ENCODE results near the gene PRXL2A. TPM values are rescaled to one million over a fixed set of nuclear protein-coding genes. Genes with fewer than 3 reads are reported as not detected.
A peak's percentile ranks its signal among the peaks of the same experiment; 100 is the strongest.
"Not testable (repeated sequence)": the region's sequence is repeated elsewhere in the genome, so short reads cannot be mapped to it uniquely, and the experiment has no call there.

Gene PRXL2A
- total RNA-seq, 1 experiment from 2014 or later: 8.6 TPM

- no peak for DNase-seq (ENCODE audit: low spot score)
Observed at GRCh38 chr10:80411267-80411668, 2.9 kb downstream of the PRXL2A start.

DNA sequence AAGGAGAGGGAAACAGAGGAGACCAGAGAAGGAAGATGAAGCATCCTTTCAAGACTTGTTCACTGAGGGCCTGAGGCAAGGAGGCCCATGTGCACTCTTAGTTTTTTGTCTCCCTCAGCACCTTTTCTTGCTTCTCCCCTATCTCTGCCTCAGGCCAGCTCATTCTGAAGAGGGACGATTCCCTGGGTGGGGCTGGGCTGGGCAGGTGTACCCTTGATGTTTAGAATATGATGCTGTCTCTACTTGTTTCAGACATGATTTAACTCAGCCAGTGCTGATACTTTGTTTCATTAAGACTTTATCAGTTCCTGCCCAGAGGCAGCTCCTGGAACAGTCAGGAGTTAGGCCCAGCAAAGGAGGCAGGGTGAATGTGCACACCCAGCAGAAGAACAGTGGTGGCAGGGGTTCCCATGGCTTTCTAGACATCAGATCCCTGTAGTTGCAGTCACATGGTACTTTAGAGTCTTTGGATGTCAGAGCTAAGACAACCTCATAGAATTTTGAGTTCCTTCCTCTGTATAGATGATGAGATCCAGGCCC lies 3.4 kb downstream of the PRXL2A start:
- DNase-seq (ENCODE audit: low spot score): no peak

DNA sequence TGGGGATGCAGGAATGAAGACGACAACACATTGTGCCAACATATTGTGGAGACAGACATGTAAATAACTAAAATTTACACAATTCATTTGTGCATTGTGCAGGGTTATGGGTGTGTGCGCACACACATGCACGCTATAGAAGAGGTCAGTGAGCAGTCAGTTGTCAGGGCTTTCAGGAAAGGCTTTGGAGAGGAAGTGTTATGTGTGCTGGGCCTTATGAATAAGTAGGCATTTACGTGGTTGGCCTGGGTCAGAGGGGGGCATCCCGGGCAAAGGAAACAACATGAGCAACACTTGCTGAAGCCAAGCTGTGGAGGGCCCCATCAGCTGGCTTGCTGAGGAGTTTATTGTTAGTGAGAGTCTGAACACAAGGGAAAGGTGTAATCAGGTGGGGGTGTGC lies 4.1 kb downstream of the PRXL2A start:
- DNase-seq (ENCODE audit: low spot score): no peak

- no peak for DNase-seq (ENCODE audit: low spot score)
Observed at GRCh38 chr10:80413271-80413996, 5.1 kb downstream of the PRXL2A start.

DNA sequence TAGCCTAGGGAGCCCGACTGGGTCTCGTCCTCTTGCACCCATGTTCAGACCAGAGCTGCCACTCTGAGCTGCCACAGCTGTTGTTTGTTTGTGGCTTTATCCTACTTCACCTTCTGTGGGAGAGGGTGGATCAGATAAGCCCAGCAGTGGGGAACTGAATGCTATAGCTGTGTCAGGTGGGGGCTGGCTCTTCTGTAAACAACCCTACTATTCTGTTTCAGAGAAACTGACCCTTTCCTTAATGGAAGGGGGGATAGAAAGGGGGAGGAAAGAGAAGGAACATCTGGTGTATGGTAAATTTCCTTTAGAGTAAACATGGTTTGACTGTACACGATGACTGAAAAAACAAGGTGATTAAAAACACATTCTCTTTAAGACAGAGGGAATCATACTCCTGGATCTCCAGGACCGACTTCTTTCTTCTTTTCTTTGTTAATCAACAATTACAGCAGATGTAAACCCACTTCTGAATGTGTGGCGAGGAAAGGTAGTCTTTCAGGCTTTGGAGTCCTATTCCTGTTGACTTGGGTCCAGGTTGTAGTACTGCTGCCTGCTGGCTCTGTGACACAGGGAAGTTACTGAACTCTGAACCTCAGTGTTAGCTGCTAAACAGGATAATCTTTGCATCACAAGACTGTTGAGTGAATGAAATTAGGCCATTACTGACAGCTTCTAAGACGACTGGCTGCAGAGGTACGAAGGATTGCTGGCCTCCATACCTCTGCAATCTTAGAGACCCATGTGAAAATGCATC lies 6.0 kb downstream of the PRXL2A start:
- DNase-seq (ENCODE audit: low spot score): no peak

DNA sequence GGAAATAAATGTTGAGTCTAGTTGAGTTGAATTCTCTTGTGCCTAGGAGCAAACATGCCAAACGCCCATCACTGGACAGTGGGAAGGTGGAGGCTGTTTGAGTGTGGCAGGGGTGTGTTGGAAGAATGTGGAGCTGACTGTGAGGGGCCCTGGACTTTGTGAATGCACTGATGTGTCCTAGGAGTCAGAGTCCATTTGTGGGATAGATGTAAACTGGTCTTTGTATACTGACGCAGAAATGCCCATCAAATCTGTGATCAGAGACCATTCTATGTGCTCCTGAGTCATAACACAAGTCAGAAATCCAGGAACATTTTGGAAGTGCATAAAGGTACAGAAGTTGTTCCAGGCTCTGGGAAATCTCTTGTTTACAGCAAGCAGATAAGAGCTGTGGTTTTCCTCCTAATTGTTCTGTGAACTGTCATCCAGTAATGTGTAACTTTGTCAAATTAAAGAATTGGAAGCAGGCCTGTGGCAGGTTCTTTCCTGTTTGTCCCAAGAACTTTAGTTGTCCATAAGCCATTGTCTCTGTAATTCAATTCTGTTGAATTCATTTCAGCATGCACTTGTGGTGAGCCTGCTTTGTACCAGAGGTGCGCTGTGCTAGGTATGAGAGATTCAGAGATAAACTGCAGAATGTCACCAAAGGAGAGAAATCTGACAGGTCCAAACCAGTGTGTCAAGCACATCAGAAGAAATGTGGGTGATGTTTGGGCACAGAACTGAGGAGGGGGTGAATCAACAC lies 7.6 kb downstream of the PRXL2A start:
- DNase-seq (ENCODE audit: low spot score): no peak

GRCh38 chr10:80416479-80417098 lies 8.2 kb downstream of the PRXL2A start:
- DNase-seq (ENCODE audit: low spot score): no peak

DNA sequence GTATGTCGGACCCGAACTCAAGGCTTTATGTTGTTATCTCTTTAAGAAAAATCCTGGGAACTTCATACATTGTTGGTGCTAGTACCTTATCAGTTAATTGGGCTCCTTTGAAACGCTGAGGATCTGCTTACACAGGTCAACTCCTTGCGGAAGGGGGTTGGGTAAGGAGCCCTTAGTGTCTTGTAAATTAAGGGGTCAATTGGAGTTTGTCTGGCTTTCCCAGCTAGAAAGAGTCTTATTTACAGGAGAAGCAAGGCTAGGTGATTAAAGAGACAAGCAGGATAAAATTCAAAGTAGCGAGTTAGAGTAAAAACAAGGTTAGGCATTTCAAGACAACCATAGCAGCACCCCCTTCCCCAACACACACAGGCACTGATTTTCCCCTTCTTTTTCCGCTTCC lies 8.9 kb downstream of the PRXL2A start:
- not testable (repeated sequence) for DNase-seq (ENCODE audit: low spot score)

DNA sequence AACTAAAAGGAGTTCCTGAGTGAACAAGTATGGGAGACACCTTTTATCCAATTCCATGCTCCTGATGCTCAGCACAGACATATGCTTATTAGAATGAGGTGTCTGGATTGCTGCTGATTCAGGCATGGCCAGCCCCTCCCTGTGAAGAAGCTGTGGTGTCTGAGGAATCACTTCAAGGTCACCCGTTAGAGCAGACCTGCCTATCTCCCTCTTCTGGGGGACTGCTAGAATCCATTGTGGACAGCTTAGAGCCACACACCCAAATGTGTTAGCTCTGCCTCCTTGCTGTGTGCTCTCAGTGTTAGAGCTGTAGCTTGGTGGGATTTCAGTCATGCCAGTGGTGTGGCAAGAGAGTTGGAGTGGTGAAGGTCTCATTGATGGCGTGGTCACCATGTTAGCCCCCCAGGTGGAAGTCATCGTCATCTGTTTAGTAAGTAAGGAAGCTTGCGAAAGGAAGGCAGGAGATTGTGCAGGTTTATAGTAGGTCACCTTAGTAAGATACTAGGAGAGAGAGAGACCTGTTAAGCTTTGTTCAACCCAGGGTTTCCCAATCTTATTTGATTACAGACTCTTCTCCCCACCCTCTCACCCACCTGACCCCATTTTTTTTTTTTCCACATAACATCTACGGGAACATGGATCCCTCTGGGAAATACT lies 12.8 kb downstream of the PRXL2A start:
- DNase-seq (ENCODE audit: low spot score): no peak

DNA sequence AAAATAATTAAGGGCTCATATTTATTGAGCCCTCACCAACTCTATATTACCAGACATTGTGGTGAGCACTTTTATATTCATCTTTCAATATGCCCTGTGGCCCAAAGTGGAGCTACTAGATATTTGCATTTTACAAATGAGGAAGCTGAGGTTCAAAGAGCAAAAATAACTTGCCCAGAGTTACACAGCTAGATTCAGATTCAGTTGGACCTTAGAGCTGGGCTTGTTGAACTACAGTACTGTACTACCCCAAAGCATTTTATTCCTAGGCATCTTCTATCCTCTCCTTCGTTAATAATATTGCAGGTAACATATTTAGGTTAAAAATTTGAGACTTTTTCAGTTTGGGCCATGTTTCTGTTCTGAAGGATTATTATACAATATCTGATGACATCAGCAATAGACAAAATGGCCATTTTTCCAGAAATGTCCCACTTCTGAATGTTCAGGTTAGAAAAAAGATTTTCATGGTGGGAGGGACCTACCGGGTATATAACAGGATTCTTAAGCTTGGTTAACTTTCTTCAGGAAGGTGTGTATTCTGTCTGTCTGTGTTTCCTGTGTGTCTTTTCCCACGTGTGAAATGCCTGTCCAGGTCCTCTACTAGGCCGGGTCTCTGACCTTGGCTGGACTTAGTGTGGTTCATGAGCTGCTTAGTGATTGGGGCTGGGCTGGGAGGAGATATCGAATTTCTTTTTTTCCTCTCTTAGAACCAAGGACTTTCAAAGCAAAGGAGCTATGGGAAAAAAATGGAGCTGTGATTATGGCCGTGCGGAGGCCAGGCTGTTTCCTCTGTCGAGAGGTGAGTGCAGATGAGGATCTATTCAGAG lies 13.6 kb downstream of the PRXL2A start:
- DNase-seq (ENCODE audit: low spot score): no peak

DNA sequence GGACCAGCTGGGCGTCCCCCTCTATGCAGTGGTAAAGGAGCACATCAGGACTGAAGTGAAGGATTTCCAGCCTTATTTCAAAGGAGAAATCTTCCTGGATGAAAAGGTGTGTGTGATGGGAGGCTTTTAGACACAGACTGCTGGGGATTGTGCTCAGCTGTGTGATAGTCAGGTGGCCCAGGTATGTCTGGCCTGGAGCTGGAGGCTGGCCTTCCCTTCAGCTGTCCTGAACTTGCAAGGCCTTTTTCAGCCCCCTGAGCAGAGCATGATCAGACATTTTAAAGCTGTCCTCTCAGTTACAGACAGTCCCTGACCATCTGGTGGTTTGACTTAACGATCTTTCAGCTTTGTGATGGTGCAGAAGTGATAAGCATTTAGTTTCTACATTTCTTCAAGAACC lies 17.6 kb downstream of the PRXL2A start:
- no peak for DNase-seq (ENCODE audit: low spot score)

DNA sequence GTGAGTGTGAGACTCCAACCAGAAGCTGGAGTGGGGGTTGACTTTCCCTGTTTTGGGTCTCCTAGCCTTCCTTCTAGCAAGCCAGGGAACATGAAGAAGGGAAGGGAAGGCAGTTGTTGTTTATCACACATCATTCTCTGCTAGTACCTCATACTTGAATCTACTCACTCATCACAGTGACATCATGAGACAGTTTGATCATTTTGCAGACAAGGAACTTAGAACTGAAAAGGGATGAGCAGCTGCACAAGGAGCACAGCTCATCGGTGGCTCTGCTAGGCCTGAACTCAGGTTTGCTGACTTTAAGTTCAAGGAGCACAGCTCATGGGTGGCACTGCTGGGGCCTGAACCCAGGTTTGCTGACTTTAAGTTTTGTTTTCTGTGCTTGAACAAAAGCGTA lies 19.2 kb downstream of the PRXL2A start:
- DNase-seq (ENCODE audit: low spot score): no peak

GRCh38 chr10:80429521-80429973 lies 21.2 kb downstream of the PRXL2A start:
- peak; percentile 92 for DNase-seq (ENCODE audit: low spot score)

GRCh38 chr10:80433134-80433533 lies 24.8 kb downstream of the PRXL2A start:
- DNase-seq (ENCODE audit: low spot score): no peak

GRCh38 chr10:80436446-80437098 lies 28.2 kb downstream of the PRXL2A start:
- no peak for DNase-seq (ENCODE audit: low spot score)

DNA sequence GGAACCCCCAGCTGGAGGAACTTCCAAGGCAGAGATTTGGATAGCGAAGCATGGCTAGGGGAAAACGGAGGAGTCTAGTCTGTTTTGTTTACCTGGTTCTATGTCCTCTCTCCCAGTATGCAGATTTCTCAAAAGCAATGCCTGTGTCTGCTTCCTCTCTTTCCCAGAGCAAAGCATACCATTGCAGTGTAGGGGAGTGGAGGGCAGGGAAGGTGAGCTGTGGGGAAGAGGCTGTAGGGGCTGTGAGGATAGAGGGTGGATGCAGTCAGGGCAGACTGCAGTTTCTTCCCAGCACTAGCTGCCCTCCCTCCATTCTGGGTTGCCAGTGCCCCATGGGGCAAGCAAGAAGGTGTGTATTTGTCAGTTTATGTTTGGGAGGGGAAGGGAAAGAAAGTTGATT lies 28.9 kb downstream of the PRXL2A start:
- no peak for DNase-seq (ENCODE audit: low spot score)

DNA sequence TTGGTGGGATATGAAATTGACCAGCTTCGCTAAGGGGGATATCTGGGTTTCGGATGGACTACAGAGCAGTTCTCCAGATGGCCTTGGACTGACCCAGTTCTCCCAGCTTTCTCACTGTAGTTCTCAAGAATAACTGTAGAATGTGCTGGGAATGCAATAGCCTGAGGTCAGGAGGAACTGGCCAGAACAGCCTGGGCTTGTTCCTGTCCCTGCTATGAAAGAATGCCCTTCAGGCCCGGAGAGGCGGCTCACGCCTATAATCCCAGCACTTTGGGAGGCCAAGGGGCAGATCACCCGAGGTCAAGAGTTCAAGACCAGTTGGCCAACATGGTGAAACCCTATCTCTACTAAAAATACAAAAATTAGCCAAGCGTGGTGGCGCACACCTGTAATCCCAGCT lies 33.5 kb downstream of the PRXL2A start:
- no peak for DNase-seq (ENCODE audit: low spot score)

DNA sequence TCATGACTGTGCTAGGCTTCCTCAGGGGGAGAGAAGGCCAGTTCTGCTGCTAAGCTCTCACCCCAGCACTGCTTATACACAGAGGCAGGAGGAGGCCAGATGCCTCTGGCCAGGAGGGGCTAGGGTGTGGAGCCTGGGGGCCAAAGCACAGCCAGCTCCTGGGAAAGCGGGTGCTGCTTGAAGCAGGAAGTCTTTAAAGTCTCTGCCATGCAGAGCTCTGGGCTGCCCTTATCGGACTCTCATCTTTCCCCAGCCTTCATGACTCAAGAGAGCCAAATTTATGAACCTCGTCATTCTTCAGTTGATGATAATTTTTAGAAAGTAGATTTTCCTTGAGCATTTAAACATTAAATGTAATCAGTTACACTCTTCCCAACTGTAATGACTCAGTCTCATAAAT lies 34.5 kb downstream of the PRXL2A start:
- no peak for DNase-seq (ENCODE audit: low spot score)

DNA sequence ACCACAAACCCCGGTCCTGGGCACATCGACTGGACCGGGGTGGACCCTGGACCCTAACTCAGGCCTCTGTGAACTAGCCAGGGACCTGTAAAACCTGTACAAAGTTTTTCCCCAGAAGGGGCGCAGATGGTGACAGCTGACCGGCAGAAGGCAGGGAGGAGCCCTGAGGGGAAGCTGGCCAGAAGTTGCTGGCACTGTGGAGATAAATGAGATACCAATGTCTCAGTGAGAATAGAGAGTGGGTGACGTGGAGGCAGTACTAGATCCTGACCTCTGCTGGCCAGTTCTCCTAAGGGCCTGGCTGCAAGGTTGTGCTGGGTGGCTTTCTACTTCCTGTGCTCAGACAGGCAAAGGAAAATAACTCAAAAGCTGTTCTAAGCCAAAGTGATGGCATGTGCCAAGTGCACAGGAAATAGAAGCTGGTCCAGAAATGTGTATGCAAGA lies 35.2 kb downstream of the PRXL2A start:
- peak; percentile 53 for DNase-seq (ENCODE audit: low spot score)

- no peak for DNase-seq (ENCODE audit: low spot score)
Observed at GRCh38 chr10:80444124-80444523, 35.8 kb downstream of the PRXL2A start.

All from HT-29 (cell line).